GM06990 (cell line): ENCODE data around the gene CDH2.

Experiments used
- DNase-seq: peaks from one replicate; pipeline ENCODE4 v3.0.0-alpha.2; 2011; ENCODE audit not compliant: insufficient read length; ENCODE audit errors: extremely low read depth
- H3K27me3 ChIP-seq: replicated peaks from 2 replicates; pipeline ENCODE4 v1.6.0; 2011; ENCODE audit warnings: low read length; ENCODE audit not compliant: control insufficient read depth, insufficient read depth
- H3K36me3 ChIP-seq: 2 replicates; pipeline ENCODE4 v1.5.1; 2011; ENCODE audit warnings: low read length; ENCODE audit not compliant: control insufficient read depth, insufficient read depth
- H3K4me3 ChIP-seq: replicated peaks from 2 replicates; pipeline ENCODE4 v1.5.1; 2011; ENCODE audit warnings: low read depth, mild to moderate bottlenecking, control low read depth, low read length
- CTCF ChIP-seq: IDR thresholded peaks from 2 replicates; pipeline ENCODE4 v1.5.1; 2011; ENCODE audit warnings: low read length, control low read depth, mild to moderate bottlenecking, inconsistent platforms; ENCODE audit not compliant: insufficient read depth, poor library complexity, severe bottlenecking

The CDH2 gene

GRCh38 chr18:28132084-28132483 lies 44.8 kb downstream of the CDH2 start:
- Histone ChIP-seq H3K4me3 (no peak overlapping the region), H3K27me3 (no peaks in the 10 kb centered on the region), H3K36me3 (no peaks in the 10 kb centered on the region)
- DNase-seq = no peak
- no peak for TF ChIP-seq CTCF

- TF ChIP-seq CTCF = no peak
- DNase-seq = no peak
- no peaks in the 10 kb centered on the region for H3K27me3 ChIP-seq
Measured at GRCh38 chr18:28128659-28128980, 48.3 kb downstream of the CDH2 start.

GRCh38 chr18:28127763-28128658 lies 48.9 kb downstream of the CDH2 start:
- H3K27me3 ChIP-seq = no peaks in the 10 kb centered on the region
- no peak for TF ChIP-seq CTCF
- no peak overlapping the region for H3K4me3 ChIP-seq
- H3K36me3 ChIP-seq = no peaks in the 10 kb centered on the region
- no peak for DNase-seq

More at GRCh38 chr18:28128659-28128980, 48.3 kb downstream of the CDH2 start:
- no peaks in the 10 kb centered on the region for H3K36me3 ChIP-seq
- H3K4me3 ChIP-seq = no peak overlapping the region

- TF ChIP-seq CTCF = no peak
- DNase-seq = no peak
- no peak overlapping the region for H3K4me3 ChIP-seq
Measured at GRCh38 chr18:28127228-28127627, 49.7 kb downstream of the CDH2 start.

GRCh38 chr18:28126768-28127167 lies 50.2 kb downstream of the CDH2 start:
- DNase-seq = no peak
- Histone ChIP-seq H3K4me3 (no peak overlapping the region), H3K27me3 (no peaks in the 10 kb centered on the region), H3K36me3 (no peaks in the 10 kb centered on the region)
- no peak for TF ChIP-seq CTCF

More at GRCh38 chr18:28127228-28127627, 49.7 kb downstream of the CDH2 start:
- H3K36me3 ChIP-seq = no peaks in the 10 kb centered on the region
- H3K27me3 ChIP-seq = no peaks in the 10 kb centered on the region
